ENCODE data around the gene ENPP6.

GRCh38 chr4:184189966-184190365 lies 27.7 kb downstream of the ENPP6 start:
- TF ChIP-seq, protein P1, sequence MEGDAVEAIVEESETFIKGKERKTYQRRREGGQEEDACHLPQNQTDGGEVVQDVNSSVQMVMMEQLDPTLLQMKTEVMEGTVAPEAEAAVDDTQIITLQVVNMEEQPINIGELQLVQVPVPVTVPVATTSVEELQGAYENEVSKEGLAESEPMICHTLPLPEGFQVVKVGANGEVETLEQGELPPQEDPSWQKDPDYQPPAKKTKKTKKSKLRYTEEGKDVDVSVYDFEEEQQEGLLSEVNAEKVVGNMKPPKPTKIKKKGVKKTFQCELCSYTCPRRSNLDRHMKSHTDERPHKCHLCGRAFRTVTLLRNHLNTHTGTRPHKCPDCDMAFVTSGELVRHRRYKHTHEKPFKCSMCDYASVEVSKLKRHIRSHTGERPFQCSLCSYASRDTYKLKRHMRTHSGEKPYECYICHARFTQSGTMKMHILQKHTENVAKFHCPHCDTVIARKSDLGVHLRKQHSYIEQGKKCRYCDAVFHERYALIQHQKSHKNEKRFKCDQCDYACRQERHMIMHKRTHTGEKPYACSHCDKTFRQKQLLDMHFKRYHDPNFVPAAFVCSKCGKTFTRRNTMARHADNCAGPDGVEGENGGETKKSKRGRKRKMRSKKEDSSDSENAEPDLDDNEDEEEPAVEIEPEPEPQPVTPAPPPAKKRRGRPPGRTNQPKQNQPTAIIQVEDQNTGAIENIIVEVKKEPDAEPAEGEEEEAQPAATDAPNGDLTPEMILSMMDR (IDR thresholded peaks at IDR 0.05) = no peak
- no peak for TF ChIP-seq POLR2A (IDR thresholded peaks at IDR 0.05)
